Activated CD4-positive, alpha-beta T cell treated with anti-CD3 and anti-CD28 coated beads, Interleukin-2, amount 50 U/mL, for 1 hour (primary cell): ENCODE data around the gene STAG1.
"Not testable (repeated sequence)": the region's sequence is repeated elsewhere in the genome, so short reads cannot be mapped to it uniquely, and the experiment has no call there.

Experiments
- DNase-seq: peaks from one replicate; pipeline ENCODE4 v3.0.0-alpha.2; 2020

The STAG1 gene

DNA sequence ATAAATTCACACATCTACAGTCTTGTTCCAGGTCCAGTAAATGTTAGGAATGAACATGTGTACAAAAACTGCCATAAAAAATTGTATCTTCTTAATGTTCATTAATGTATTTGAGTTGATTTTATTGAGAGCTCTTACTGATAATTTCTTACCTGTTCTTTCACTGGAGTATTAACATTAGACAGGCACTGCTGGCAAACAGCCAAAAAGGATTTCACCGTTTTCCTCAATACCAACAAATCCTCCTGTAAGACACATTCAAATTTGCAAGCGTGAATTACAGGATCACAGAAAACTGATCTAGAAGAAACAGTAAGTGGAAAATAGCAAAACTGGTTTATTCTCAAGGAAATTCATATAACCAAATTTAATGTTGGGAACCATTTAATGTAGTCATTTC, 374.7 kb downstream of the STAG1 start:
- DNase-seq: no peak

DNA sequence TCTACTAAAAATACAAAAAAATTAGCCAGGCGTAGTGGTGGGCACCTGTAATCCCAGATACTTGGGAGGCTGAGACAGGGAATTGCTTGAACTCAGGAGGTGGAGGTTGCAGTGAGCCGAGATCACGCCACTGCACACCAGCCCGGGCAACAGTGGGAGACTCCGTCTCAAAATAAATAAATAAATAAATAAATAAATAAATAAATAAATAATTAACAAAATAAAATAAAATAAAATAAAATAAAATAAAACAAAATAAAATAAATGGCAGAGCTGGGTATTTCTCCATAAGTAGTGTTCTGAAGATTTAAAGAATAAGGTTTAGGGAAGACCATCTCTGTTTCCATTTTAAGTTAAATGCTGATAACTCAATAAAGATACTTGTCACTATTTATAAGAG, 376.4 kb downstream of the STAG1 start:
- DNase-seq: not testable (repeated sequence)

DNA sequence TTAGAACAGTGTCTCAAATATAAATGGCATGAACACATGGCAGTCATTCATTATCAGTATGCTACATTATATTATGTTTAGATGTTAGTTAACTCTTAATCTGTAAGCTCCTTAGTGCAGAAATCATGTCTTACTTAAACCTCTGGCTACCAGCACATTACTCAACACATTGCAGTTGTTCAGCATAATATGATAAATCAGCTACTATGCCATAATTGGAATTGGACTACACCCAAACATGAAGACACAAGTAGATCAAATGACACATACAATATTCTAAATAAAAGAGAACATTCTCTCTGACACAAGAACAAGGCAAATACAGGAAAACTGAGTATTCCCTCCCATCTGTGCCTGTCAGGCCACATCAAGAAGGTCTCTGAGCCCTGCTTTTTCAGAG, 385.9 kb downstream of the STAG1 start:
- DNase-seq: no peak

DNA sequence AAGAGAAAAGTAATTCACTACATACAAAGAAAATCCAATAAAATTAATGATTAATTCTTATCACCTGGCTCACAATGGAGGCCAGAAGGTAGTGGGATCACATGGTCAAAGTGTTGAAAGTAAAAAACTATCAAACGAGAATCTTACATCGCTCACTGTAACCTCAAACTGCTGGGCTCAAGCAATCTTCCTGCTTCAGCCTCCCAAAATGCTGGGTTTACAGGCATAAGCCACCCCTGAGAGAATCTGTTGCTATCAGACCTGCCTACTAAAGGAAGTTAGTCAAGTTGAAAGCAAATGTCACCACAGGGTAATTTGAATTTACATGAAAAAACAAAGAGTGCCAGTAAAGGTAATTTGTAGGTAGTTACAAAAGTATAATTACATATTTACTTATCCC, 398.7 kb downstream of the STAG1 start:
- DNase-seq: no peak

DNA sequence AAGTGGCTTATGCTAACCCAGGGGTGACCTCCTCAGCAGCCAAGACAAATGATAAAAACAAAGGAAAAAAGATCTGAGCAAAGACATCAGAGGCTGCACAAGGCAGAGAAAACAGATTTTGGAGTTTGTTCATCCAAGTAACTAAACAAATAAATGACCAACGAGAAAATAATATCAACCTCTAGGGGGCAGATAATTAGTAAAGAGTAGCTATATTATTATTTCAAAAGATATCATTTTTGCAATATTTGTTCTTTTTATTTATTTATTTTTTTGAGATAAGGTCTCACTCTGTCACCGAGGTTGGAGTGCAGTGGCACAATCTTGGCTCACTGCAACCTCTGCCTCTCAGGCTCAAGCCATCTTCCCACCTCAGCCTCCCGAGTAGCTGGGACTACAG, 400.3 kb downstream of the STAG1 start:
- DNase-seq: no peak

DNA sequence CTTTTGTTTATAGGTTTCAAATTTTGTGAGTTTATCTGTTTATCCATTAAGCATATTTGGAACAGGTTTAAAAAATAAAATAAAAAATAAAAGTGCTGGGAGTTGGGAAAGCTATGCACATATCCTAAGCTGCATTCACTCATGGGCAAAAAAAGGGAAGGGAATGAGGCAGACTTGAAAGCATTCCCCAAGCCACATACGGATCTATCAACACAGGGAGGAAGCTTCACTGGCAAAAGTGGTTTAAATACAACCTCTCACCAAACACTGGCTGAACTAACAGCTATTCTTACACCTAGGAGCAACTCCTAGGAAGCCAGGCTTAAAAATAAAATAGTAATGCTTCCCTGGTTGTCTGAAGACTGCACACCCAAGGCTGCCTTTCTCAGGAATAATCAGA, 400.8 kb downstream of the STAG1 start:
- no peak for DNase-seq

DNA sequence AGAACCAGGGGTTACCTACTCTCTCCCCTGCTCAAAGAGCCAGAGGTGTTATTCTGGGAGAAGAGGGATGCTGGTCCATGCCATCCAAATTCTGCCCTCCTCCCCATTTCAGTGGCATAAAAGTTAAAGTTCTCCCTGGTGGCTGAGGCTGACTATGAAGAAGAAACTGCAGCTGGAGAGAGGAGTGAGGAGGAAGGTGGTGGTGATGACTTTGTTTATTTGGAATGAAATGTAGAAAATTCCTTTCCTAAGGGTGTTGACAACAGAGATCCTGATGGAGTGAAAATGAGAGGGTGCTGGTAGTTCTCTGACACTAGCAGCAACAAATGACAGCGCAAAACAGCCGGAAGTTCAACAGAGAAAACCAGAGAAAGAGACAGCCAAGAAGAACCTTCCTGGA, 401.6 kb downstream of the STAG1 start:
- no peak for DNase-seq

DNA sequence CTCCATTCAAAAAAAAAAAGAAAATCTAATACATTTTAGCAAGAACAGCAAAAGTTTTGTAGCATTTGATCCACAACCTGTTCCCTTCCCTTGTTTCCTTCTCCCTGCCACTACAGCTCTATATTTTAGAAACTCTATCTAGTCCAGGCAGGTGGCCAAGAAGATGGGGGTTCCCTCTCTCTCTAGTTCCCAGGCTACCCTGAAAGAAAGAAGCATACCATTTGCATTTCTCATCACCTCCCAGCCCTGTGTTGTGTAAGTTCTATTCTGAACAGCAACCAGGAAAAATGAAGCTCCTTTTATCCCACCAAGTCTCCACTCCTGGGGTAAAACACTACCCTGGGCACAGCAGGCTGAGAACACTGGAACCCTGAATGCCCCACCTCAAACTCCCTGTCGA, 402.0 kb downstream of the STAG1 start:
- DNase-seq: no peak

DNA sequence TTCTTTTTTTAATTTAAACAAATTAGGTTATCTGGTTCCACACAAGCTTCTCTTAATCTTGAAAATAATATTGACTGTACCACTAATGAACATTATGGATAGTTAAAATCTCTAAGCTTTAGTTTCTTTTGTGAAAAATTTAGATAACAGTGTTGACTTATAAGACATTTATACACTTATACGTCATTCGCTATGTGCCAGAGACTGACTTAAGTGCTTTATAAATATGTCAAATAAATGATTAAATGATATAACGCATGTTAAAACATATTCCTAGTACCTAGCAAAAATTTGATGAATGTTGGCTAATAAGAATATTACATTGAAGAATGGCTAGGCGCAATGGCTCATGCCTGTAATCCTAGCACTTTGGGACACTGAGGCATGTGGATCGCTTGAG, 405.7 kb downstream of the STAG1 start:
- DNase-seq: no peak

DNA sequence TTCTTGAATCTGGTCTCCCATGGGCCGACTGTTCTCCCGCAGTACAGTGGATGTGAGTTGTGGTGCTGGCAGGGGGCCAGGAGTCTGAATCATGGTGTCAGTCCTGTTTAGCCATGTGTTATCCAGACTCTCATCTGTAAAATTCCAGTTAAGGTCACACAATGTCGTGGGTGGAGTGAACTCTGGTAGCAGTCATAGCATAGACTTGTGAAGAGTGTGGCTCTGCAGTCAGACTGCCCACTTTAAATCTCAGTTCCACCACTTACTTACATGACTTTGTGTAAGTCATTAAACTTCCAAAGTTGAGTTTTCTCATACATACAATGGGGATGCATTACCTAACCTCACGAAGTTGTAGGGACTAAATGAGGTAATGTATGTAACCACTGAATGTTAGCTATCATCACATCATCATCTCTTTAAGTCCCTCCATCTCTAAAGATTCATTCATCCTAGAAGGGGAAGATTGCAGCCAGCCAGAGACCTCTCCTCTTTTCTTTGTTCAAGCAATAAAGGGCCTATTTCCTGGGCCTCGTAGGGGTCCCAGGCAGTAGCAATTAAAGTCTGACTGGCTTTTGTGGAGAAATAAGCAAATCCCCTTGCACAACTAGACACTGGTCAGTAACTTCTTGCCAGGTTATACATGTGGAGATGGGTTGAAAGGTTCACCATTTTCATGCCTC, 408.2 kb downstream of the STAG1 start:
- no peak for DNase-seq

DNA sequence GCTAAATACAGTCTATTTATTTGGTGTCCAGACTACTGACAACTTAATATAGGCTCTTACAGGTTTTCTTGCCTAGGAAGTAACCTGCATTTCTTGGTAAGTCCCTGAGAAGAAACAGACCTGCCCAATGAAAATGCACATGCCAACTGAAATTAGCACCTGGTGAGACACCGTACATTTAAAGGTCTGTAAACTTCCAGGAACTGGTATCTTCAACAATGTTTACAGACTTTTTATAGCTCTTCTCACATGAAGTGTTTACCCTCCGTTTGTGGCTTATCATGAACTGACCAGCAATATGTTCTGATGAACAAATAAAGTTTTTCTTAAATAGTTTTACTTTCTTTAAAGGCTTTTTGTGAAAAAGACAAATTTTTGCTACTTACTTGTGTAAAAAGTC, 408.7 kb downstream of the STAG1 start:
- no peak for DNase-seq

DNA sequence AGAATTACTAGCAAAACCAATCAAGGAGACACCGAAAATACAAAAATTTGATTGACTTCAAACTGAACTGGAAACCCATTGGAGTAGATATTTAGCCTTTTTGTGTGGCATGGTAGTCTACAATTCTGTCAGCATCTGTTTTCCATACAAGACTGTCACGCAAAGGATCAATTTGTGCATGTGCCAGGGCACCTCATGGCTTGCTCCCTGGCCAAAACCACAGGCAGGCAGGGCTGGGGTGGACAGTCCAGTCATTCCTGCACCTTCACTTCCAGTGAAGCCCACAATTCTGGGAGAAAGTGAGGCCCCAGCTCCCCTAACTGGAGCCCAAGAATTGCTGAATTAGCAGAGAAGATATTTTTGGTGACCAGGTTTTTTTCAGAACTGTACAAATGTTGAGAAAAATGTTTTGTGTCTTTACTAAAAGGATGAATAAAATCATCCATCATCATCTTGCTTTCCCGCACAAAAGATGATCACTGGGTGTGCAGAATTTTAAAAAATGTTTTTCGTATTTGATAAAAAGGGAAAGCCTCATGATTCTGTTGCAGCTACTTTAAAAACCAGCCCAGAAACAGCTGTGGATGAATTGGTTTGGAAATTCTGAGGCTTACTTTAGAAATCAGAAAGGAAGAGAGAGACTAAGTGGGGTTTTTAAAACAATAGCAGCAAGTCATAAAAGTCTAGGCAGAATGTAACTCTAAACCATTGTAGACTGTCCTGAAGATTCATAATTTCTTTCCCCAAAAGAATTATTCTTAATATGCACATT, 415.7 kb downstream of the STAG1 start:
- DNase-seq: no peak

DNA sequence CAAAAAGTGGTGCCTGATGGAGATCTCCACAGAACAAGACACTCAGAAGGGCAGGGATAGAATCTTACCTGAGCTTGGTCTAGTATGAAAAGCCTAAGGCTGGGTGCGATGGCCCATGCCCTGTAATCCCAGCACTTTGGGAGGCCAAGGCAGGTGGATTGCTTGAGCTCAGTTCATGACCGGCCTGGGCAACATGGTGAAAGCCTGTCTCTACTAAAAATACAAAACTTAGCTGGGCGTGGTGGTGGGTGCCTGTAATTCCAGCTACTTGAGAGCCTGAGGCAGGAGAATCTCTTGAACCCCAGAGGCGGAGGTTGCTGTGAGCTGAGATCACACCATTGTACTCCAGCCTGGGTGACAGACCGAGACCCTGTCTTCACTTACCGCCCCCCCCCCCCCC, 417.5 kb downstream of the STAG1 start:
- not testable (repeated sequence) for DNase-seq

DNA sequence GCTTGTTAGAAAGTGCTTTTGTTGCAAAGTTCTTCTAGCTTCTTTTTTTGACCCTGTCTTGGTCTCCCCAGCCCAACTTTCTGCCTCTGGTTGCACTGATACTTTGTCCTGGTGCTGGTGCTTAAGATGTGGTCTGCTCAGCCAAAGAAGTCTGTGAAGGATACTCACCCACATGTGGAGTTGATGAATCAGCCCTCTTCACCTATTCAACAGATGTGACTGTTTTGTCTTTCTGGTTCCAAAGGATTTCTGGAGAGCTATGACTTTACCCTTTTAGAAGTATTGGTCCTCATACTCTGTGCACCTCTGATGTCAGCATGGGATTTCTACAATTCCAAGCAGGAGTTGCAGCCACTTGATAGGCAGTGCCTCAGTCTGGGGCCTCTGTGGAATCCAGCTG, 418.0 kb downstream of the STAG1 start:
- no peak for DNase-seq

DNA sequence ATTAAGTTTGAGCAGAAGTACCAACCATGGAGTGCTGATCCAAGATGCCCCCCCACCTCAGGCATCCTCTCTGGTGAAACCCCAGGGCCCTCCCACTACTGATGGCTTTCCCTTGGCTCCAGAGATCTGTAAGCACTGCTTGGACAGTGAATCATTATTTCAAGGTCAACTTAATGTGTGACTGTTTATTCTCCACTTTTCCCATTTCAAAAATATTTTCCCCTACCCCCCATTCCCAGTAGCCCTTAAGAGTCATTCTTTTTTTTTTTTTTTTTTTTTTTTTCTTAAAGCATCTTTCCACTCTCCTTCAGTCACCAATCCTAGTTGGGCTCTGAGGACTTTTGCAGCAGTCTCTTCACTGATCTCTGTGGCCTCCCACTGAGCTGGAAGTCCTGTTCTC, 419.4 kb downstream of the STAG1 start:
- no peak for DNase-seq

DNA sequence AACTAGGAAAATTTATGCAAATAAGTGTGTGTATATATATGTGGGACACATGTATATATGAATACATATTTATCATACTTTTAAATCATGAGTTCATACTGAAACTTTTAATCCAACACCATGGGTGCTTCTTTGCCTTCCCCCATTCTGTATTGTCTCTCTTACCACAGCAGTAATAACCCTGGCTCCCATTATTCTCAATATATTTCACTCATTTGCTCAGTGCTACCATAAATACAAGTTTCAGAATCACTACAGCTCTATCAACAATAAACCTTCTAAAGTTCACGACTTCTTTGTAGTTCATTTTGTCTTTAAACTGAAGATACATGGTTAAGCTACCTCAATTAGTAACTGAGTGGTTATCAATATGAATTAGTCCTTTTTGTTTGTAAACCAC, 419.9 kb downstream of the STAG1 start:
- no peak for DNase-seq

DNA sequence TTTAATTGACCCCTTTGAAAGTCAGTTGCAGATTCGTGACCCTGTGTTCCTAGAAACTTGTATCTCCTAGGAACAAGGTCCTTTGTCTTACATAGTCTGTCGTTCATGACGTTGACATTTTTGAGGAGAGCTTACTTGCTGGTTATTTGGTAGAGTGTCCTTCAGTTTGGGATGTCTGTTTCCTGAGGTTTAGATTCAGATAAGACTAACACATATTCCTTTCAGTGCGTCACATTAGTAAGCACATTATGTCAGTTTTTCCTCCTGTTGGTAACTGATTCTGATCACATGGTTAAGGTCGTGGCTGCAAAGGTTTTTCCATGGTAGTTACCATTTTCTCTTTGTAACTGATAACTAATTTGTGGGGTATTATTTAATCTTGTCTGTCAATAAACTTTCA, 421.3 kb downstream of the STAG1 start:
- DNase-seq: no peak

DNA sequence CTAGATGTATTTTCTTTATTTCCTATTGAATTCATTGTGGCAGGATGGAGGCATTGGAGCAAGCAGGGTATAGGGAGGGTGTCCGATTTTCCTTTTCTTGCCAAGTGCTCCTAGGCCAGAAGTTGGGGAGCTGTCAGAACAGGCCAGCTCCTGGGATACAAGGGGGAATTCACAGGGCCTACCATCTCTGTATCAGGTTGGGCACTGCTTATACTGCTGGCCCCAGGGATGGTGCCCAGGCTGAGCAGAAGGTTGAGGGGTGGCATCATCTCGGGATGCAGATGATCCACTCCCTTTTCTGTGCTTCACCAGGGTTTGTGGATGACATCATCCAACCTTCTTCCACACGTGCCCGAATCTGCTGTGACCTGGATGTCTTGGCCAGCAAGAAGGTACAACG, 422.6 kb downstream of the STAG1 start:
- no peak for DNase-seq

DNA sequence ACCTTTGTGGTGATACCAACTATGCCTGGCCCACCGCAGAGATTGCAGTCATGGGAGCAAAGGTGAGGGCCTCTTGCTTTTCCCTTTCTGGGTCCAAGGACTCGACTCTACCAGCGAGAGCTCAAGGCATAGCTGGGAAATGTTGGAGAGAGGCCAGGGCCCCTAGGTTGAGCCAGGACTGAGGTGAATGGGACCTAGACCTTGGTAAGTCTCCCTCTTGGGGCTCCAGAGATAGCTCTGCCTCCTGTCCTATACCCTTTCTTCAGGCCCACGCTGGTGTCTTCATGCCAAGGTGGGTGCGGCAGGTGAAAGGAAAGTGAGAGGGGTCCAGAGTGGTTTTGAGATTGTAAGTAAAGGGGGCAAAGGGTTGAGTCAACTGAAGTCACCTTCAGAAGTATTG, 424.5 kb downstream of the STAG1 start:
- no peak for DNase-seq

DNA sequence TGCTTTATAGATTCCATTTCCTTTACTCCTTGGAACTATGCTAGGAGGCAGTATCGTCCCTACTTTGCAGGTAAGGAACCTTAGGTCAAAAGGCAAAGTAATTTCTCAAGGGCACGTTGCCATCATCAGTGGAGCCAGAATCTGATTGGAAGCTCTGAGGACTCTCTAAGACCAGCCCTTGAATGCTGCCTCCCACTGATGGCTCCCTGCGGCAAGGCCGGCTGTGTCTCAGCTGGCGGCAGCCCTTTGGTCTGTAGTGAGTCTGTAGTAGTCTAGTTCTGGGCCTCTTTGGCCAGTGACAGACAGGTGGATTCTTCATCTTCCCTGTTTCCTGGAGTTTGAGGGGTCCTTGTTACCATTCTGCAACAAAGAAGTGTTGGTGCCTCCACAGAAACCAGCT, 425.9 kb downstream of the STAG1 start:
- no peak for DNase-seq

DNA sequence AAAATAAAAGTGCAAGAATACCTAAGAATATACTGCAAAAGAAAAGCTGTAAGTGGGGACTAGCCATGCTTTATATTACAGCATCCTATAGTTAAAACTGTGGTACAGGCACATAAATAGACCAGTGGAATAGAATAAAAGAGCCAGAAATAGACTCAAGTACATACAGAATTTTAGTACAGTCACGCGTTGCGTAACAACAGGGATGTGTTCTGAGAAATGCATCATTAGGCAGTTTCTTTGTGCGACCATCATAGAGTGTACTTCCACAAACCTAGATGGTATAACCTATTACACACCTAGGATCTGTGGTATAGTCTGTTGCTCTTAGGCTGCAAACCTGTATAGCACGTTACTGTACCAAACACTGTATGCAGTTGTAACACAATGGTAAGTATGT, 440.2 kb downstream of the STAG1 start:
- no peak for DNase-seq

DNA sequence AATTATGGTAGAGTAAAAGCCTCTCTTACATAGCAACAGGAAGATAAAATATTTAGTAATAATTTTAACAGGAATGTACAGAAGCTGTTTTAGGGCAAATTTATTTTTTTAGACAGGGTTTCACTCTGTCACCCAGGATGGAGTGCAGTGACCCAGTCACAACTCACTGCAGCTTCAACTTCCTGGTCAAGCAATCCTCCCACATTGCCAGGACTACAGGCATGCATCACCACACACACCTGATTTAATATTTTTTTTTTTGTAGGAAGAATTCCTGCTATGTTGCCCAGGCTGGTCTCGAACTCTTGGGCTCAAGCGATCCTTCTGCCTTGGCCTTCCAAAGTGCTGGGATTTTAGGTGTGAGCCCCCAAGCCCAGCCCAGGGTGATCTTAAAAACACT, 440.9 kb downstream of the STAG1 start:
- no peak for DNase-seq

DNA sequence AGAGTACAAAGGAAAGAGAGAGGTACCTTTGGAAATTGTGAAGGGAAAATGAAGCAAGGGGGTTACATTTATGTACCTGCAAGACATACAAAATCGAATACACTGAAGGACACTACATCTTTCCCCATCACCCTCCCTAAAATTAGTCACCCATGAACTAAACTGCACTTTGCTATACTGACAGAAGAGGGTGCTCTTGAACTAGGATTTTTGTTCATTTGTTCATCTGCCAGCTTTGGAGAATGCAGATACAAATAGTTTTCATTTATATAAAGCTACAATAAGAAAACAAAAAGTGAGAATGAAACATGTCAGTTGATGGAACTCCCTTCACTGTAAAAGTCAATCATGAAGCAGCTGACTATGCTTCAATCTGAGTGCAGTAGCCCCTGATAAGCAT, 446.3 kb downstream of the STAG1 start:
- no peak for DNase-seq

DNA sequence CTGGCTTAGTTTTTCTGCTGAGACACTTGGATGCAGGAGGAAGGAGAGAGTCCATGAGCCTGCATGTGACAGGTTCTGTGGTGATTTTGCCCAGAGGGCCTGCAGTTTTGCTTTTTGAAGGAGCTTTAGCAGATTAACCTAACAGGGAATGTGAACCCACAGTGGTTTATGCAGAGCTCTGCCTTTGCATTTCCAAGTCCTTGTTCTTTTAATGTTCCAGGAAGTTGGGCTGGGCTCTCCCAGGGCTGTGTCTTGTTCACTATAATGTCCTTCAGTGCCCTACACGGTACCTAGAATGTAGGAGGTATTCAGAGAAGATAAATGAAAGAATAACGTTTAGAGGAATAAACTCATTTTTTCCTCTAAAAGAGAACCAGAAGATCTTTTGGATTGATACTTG, 451.7 kb downstream of the STAG1 start:
- no peak for DNase-seq

DNA sequence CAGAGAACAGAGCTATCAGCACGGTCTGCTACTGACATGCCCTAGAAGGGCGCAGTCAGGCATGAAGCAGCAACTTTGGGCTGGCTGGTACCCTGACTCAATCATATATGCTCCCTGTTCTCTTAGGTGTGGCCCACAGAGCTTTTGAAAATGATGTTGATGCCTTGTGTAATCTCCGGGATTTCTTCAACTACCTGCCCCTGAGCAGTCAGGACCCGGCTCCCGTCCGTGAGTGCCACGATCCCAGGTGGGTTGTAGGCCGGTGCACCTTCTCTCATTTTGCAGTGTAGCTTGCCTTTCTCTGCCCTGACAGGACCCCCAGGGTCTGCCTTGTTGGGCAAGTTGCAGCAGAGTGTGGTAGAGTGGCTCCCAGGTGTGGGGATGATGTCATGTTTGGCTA, 454.4 kb downstream of the STAG1 start:
- no peak for DNase-seq
